HTR-8/SVneo (cell line): ENCODE results near the gene TLL2.

Experiments used
- DNase-seq: peaks from one replicate; pipeline ENCODE4 v3.0.0; 2011; ENCODE audit warnings: low spot score, mixed read lengths; ENCODE audit not compliant: insufficient read length
- FAIRE-seq: peaks from 2 replicates; lab custom pipeline; 2011; peaks lifted over from hg19 to GRCh38; lab: Jason Lieb, UNC

Gene TLL2

DNA sequence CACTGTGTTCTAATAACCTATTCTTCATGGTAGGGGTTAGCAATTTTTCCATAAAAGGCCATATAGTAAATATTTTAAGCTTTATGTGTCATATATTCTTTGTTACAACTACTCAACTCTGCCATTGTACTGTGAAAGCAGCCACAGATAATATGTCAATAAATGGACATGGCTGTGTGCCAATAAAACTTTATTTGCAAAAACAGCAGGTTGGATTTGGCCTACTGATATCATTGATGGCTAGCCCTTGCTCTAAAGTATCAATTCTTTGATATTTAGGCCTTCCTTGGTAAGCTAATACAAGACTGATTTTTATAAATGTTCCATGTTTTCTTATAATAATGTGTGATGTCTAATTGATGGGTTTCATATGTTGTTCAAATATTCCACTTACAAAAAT, 77.7 kb downstream of the TLL2 start:
- FAIRE-seq (no peak), DNase-seq (no peak)

DNA sequence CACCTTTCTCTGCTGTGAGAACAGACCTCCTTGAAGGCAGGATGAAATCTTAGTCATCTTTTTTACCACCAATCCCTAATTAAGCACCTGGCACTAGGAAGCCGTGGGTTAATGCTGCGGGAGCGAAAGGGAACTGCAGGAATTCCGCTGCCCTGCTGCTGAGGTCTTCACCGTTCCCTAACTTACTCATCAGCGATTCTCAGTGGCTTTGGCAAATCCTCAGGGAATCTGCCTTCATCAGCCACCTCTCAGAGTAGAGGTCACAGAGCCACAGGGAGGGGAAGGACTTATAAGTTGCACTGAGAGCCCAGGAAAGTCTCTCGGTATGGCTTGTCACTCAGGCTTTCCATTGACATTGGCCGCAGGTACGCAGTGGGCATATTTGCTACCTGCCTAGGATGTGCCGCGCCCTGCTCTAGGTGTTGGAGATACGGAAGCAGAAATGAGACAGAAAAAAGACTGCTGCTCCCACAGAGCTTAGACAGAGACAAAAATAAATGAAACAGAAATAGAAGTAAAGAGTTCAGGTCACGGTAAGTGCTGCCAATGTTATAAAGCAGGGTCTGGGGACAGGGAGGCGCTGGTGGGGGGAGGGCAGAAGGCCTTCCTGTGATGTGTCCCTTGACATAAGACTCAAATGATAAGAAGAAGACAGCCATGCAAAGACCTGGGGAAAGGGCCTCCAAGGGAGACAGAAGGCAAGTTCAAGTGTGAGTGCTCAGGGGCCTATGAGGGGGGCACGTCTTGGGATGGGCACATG, 82.3 kb downstream of the TLL2 start:
- FAIRE-seq, result no peak

DNA sequence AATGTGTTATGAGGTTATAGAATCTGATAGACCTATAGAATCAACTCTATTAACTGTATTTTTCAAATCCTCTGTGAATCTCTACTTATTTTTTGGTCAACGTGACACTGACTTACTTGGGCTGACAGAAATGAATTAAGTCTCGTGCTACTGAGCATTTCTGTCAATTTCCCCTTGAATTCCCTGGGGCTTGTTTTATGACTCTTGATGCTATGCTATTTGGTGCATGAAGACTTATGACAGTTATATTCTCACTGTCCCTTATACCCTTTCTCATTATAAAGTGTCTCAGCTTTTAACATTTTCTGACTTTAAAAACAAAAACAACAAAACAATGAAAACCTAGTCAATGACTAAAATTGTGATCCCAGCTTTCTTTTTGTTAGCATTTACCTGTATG, 86.4 kb downstream of the TLL2 start:
- DNase-seq, result no peak
- FAIRE-seq, result no peak

More for the DNA sequence above, 82.3 kb downstream of the TLL2 start:
- no peak for DNase-seq

DNA sequence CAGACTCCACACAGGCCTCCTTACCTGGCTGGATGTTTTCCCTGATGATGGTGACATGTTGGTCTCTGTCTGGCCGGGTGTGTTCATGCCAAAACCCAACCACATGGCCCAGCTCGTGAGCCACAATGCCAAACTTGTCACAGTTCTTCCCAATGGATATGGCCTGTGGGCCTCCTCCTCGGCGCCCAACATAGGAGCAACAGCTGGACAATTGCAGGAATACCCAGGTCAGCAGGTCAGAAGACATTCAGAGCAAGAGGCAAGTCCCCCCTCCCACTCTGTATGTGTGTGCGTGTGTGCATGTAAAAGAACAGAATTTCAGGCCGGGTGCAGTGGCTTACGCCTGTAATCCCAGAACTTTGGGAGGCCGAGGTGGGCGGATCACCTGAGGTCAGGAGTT, 91.2 kb downstream of the TLL2 start:
- no peak for DNase-seq
- FAIRE-seq, result no peak

DNA sequence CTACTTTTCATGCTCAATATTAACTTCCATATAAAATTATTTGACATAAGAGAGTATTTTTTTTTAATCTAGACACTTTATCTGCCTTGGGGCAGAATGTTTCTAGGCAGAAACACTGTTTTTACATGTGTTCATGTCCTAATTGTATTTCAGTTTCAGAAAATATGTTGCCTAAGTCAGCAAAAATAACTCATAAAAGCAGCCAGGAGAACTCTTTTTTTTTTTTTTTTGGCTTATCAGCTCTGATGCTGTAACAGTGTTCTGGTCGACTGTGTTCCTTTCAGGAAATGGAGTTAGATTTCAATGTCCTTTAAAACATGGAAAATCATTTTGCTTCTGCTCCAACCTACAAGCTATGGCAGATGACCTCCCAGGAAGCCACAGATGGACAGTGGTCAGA, 91.7 kb downstream of the TLL2 start:
- no peak for DNase-seq
- FAIRE-seq, result no peak

DNA sequence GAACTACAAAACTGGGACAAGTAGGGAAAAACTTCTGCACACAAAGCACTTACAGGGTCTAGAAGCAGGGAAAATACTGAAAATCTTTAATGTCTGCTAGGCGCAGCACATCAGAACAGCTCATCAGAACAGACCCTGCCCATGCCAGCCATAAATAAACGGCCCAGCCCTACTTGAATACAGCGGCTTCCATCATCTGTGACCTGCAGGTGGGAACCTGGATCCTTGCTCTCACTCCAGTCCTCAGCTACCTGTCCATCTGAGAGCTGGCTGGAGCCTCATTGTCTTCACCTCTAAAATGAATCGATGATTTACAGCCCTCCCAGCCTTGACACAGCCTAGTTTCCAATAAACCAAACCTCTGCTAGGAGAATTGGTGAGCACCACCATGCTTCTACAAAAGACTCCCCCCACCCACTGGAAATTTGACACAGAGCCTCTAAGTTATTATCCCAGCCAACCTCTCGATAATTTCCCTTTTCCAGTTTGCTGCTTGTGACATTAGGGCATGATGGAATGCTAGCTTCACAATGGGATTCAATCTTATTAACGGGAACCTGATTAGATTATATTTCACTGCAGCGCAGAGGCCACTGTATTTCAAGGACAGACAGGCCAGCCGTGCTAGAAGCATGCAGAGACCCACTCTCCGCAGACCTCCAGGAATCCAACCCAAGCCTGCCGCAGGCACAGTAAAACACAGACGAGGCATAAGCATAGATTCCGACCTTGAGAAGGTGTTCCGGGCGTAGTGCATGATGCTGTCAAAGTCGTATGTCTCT, 93.3 kb downstream of the TLL2 start:
- DNase-seq (no peak), FAIRE-seq (no peak)

DNA sequence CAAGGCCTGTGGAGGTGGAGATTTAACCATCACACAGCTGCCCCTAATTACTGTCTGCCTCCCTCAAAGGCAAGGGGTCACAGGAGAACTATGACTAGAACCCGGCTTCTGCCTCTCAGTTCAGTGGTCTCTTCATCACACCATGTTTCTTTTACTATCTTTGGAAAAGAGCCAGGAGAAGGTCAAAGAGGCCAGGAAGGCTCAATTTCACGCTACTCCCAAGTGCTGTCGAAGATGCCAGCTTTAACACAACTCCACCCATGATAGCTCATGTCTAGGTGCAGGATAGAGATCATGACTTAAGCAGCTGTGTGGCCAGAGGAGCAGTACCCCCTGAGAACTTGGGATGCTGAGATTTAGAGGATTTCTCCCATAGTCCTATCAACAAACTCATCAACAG, 94.4 kb downstream of the TLL2 start:
- no peak for FAIRE-seq
- DNase-seq, result no peak

DNA sequence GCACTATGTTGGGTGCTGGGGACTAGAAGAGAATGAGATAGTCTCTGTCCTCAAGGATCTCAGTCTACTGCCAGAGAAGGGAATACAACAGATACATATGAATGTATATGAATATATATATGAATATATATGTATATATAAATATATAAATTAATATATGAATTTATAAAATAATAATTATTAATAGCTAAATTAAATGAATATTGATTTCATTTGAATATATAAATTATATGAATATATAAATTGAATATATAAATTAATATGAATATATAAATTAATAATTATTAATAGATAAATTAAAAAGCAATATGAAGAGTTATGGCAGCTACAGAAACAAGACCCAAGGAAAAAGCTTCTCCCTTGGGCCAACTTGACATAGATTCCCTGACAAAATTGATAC, 95.1 kb downstream of the TLL2 start:
- FAIRE-seq, result no peak
- DNase-seq, result no peak

DNA sequence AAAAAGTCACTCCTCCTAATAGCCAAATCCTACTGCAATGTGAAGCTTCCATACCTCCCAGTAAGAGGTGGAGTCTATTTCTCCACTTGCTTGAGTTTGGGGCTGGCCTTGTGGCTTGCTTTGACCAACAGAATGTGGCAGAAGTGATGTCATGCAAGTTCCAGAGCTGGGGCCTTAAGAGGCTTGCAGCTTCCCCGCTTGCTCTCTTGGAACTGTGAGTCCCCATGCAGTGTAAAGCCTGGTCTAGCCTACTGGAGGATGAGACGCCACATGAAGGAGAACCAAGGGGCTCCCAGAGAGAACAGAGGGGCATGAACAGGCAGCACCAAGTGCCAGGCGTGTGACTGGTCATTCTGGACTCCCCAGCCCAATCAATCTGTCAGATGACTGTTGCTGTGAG, 96.3 kb downstream of the TLL2 start:
- DNase-seq (no peak), FAIRE-seq (no peak)

DNA sequence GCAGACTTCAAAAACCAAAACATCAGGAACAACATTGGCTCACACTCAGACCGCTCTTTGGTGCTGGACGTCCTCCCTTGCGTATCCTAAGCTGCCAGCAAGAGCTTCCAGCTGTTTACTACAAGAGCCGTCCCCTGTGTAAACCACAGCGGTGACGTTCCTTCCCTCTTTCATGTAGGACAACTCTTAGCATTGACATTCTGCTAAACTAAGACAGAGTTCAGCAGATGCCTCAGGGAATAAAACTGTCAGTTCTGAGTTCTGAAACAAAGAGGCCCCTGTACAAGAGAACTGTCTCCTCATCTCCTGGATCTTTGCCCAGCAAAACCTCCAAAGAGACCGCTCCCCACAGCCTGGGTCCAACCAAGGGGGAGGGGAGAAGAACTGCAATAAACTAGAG, 97.1 kb downstream of the TLL2 start:
- FAIRE-seq (no peak), DNase-seq (no peak)

DNA sequence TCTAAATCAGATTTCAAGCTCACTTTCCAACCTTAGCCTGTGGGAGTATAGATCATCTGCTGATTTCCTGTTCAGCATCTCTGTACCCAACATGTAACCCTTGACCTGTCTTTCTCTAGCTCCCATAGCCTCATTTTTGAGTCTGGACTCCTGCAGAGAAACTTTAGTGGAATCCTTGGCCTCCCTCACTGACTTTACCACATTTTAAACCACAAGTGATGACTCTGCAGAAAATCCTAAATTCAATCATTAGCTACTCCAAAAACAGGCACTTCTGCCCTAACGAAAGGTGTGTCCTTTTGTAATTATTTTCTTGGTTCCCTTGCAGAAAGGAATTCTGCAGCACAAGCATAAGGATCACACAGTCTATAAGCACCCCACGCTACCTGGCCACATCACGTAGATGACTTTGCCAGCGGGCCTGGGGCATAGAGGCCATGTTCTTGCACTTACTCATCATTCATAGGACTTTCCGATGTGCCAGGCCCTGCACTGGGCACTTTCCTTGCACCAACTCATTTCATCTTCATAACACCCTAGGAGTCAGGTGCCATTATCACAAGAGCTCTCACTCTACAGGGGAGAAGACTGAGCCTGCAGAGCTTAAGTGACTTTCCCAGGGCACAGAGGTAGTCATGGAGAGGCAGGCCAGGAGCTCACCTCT, 97.7 kb downstream of the TLL2 start:
- FAIRE-seq, result no peak
- DNase-seq, result no peak

DNA sequence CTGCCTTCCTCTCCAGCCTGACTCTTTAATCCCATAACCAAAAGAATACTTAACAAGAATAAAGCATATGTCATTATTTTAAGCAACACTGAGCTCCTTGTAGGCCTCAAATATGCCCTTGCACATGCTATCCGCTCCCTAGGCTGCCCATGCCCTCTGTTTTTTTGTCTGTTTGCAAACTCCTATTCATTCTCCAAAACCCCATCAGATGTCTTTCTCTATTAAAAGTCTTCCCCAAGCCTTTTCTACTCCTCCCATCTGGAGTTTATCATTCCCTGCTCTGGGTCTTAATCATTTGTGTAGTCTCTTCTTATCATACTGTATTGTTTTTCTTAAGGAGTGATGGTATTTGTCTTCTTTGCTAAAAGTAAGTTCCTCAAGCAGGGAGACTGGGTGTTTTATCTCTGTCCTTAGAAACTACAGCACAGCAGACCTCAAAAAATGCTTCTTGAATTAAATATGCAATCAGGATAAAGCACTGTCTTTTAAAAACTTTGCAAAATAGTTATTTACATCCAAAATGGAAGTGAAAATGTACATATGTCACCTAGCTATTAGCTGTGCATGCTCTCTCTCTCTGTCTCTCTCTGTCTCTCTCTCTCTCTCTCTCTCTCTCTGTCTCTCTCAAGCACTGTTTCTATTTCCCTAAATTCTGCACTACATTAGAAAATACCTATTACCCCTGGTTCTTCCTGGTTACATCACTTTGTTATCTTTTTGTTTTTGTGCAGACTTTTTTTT, 98.4 kb downstream of the TLL2 start:
- FAIRE-seq (no peak), DNase-seq (no peak)

DNA sequence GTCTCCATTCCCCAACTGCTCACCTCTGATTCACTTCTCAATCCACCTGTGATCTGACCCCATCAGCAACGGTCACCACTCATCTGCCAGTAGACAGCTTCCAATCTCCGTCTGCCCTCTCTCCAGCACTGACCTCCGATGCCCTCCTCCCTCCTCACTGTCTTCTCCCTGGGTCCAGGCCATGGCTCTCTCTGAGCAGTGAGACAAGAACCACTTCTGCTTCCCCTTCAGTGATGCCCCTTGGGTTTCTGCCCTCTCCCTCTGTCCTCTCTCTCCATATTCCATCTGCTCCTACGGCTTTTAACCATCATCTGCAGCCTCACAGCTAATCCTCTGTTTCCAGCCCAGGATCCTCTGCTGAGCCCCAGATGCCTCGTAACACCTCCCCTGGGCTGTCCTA, 99.4 kb downstream of the TLL2 start:
- FAIRE-seq, result no peak
- DNase-seq, result no peak

DNA sequence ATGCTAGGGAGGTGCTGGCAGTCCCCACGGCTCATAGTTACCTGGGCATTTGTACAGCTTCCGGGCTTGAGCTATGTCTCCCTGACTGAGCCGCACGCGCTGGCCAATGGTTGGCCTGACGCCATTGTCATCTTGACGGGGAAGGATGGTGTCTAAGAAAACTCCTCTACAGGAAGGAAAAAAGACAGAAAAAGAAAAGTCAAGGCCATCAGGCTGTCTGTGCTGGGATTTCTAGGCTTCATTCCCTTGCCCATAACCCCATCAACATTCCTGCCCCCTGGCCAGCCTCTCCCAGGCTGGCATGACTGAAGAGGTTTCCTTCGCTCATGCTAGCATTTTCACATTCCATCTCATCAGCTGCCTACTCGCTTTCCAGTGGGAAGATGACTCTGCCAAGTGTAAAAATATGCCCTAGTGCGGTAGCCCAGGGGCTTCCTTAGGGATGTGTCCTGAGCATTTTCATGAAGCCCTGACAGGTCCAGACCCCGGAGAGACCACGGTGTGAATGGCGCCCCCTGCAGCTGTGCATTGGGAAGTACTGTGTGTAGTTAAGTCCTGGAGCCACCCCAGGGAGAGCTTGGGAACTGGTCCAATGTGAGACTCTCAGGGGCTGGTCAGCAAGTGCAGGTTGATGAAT, 100.5 kb downstream of the TLL2 start:
- DNase-seq (no peak), FAIRE-seq (no peak)

DNA sequence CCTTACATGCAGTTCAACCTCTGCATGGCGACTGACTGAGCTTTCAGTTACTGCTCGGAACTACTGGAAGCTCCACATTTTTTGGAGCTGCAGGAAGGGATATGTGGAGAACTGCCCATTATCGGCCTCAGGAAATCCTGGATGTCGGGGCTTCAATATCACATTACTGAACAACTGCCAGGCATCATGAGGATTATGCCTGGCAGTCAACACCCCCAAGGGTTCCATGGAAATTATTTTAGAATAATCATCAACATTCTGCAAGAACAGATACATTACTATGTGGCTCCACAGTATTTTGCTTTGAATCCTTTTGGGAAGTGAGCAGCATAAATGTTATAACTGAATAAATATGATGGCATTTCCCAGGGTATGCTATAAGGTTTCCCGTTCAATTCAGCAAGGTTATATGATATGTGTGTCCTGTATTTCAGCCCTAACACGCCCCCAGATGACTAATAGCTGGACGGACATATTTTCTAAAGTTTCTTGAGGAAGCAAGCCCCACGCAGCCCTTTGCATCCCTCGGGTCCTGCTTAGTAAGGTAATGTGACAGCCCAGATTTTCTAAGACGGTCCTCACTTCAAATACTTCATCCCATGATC, 101.9 kb downstream of the TLL2 start:
- DNase-seq, result no peak
- no peak for FAIRE-seq

DNA sequence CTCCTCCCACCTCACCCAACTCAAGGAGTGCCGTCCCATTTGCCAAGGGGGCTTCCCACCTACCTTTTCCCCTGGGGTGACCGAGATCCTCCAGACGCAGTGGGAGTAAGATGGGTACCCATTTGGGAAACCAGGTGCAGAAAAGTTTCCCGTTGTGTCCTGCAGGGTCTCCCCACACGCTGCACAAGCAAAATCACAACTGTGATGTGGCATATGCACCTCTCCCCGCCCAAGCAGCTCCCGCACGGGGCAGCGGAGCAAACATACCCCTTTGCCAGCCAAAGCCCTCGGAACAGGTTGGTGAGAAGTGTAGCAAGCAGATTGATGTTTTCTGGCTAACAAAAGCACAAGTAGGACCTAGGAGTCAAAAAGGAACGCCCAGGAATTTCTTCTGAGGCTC, 103.4 kb downstream of the TLL2 start:
- no peak for FAIRE-seq

DNA sequence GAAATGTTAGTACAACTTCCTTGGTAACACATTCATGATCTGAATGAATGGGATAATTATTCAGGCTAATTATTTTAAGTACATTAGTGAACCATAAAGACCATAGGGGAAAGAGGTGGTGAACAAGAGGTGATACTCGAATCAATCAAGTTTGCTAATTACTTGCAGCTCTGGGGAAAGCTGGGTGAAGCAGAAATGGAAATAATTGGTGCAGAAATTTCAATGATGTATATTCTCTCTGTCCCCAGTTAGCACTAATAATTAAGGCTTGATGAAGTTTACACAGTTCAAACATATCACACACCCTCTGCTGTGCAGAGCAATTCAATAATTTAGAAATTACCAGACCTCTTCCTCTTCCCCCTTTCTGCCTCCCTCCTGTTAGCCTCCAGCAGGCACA, 105.5 kb downstream of the TLL2 start:
- DNase-seq (no peak), FAIRE-seq (no peak)

More for the DNA sequence above, 103.4 kb downstream of the TLL2 start:
- DNase-seq, result no peak

DNA sequence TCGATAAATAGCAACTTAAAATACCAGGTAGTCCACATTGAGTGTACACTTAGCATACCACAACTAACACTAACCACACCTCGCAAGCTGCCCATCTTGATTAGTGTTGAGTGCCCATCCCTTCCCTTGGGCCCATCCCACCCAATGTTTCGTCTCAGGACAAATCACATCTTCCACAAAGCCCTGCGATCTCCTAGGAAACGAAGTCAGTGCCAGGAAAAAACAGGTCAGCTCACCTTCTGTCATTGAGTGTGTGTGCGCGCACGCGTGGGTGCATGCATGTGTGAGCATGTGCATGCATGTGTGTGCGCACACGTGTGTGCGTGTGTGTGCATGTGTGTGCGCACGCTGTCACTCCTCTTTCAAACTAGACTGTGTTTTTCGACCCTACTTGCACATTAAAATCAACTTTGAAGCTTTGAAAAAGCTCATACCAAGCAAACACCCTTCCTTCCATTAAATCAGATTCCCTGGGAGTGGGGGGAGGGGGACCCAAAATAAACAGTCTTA, 106.1 kb downstream of the TLL2 start:
- no peak for FAIRE-seq
- DNase-seq, result no peak

DNA sequence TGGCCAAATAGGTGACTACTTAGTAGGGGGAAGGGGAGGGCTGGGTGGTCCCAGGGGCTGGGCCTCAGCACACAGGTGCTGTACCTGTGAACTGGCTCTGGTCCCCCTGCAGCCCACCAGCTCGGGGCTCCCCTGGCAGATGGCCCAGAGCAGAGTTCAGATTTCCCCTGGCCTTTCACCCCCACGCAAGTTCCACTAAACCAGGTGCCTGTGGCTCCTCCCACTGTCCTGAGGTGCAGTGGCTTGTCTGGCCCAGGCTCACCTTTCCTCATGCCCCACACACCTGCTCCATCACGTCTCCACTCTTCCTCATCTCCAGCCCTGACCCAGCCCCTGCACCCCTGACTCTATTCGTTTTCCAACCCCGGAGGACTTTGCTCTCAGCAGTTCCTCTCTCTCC, 107.6 kb downstream of the TLL2 start:
- FAIRE-seq, result no peak
- DNase-seq, result no peak
